Measurements from ENCODE around the gene GCDH. TPM values are rescaled to one million over a fixed set of nuclear protein-coding genes. Genes with fewer than 3 reads are reported as not detected.
"Not testable (repeated sequence)": the region's sequence is repeated elsewhere in the genome, so short reads cannot be mapped to it uniquely, and the experiment has no call there.

GCDH gene
- polyA plus RNA-seq, 1 experiment, result 20.9 TPM

GRCh38 chr19:12885749-12886650 lies 5.0 kb upstream of the GCDH start:
- no peak for TF ChIP-seq CTCF (IDR thresholded peaks at IDR 0.05; ENCODE audit: insufficient read depth, low read depth, low read length)
- DNase-seq (ENCODE audit: low read depth), result no peak
- POLR2A ChIA-PET, result no interaction called here

GRCh38 chr19:12886651-12886968 lies 4.3 kb upstream of the GCDH start:
- H3K36me3 ChIP-seq (ENCODE audit: control insufficient read depth, insufficient read depth, low read length), result no peaks in the 10 kb centered on the region
- no peak overlapping the region for H3K4me3 ChIP-seq (ENCODE audit: low read depth, low read length)
- DNase-seq (ENCODE audit: low read depth), result no peak
- CTCF ChIA-PET, result interaction anchor here (1.4 kb wide), 1 partner anchor 79 kb away, joined by 7 read pairs; no protein-coding TSS in a partner anchor
- POLR2A ChIA-PET, result no interaction called here
- peaks cover 7% of the 10 kb centered on the region for H3K27me3 ChIP-seq (ENCODE audit: control insufficient read depth, insufficient read depth, low read length)
- TF ChIP-seq CTCF (IDR thresholded peaks at IDR 0.05; ENCODE audit: insufficient read depth, low read depth, low read length), result no peak

More at GRCh38 chr19:12885749-12886650, 5.0 kb upstream of the GCDH start:
- CTCF ChIA-PET, result interaction anchor here (1.4 kb wide), 2 partner anchors 14 to 79 kb away, joined by 4 to 7 read pairs; no protein-coding TSS in a partner anchor
- Histone ChIP-seq H3K4me3 (ENCODE audit: low read depth, low read length) (no peak overlapping the region), H3K27me3 (ENCODE audit: control insufficient read depth, insufficient read depth, low read length) (peaks cover 7% of the 10 kb centered on the region), H3K36me3 (ENCODE audit: control insufficient read depth, insufficient read depth, low read length) (no peaks in the 10 kb centered on the region)

- ChIA-PET POLR2A (no interaction called here), CTCF (no interaction called here)
- H3K4me3 ChIP-seq (ENCODE audit: low read depth, low read length), result no peak within 1 kb of the TSS
- no peaks in the 10 kb centered on the region for H3K36me3 ChIP-seq (ENCODE audit: control insufficient read depth, insufficient read depth, low read length)
- no peak for TF ChIP-seq CTCF (IDR thresholded peaks at IDR 0.05; ENCODE audit: insufficient read depth, low read depth, low read length)
- peaks cover 7% of the 10 kb centered on the region for H3K27me3 ChIP-seq (ENCODE audit: control insufficient read depth, insufficient read depth, low read length)
- no peak for DNase-seq (ENCODE audit: low read depth)
Observed at GRCh38 chr19:12886969-12887747, 3.8 kb upstream of the GCDH start, which contains the start of gene KLF1. KLF1 (minus strand) TSS chr19:12887201; CDS start chr19:12887140, 61 bp downstream.

- POLR2A ChIA-PET, result no interaction called here
- CTCF ChIA-PET, result no interaction called here
- TF ChIP-seq CTCF (IDR thresholded peaks at IDR 0.05; ENCODE audit: insufficient read depth, low read depth, low read length), result no peak
Observed at GRCh38 chr19:12888006-12888603, 2.9 kb upstream of the GCDH start.

GRCh38 chr19:12890299-12890786 lies 617 bp upstream of the GCDH start:
- POLR2A ChIA-PET; DNase-seq (ENCODE audit: low read depth); H3K36me3 ChIP-seq (ENCODE audit: control insufficient read depth, insufficient read depth, low read length); H3K27me3 ChIP-seq (ENCODE audit: control insufficient read depth, insufficient read depth, low read length): not testable (repeated sequence)
- CTCF ChIA-PET, result interaction anchor here (1.0 to 1.4 kb wide), 3 partner anchors 75 to 132 kb away, joined by 3 to 6 read pairs (median 3); no protein-coding TSS in a partner anchor
- H3K4me3 ChIP-seq (ENCODE audit: low read depth, low read length), result peak overlapping the region; percentile 4; the same call in 1 of the 2 replicates

More at GRCh38 chr19:12888006-12888603, 2.9 kb upstream of the GCDH start:
- no peak for DNase-seq (ENCODE audit: low read depth)
- Histone ChIP-seq H3K27me3 (ENCODE audit: control insufficient read depth, insufficient read depth, low read length) (peaks cover 7% of the 10 kb centered on the region), H3K4me3 (ENCODE audit: low read depth, low read length) (no peak overlapping the region), H3K36me3 (ENCODE audit: control insufficient read depth, insufficient read depth, low read length) (no peaks in the 10 kb centered on the region)
